Aorta (tissue), 5 donors: ENCODE measurements around the gene MARVELD1. TPM values are rescaled to one million over a fixed set of nuclear protein-coding genes. Genes with fewer than 3 reads are reported as not detected.

Experiments used
- ATAC-seq: fragments of 200-7000 bp; cut with Tn5 transposase; one replicate; pipeline ENCODE4 v1.9.1; 2022; ENCODE audit warnings: moderate library complexity; ENCODE audit not compliant: low FRiP score
- DNase-seq, 2 donors: peaks; one replicate each; pipeline ENCODE4 v3.0.0-alpha.2; 2020
- H3K27ac ChIP-seq, 2 donors: one replicate each; pipeline ENCODE4 v1.5.1; 2013; ENCODE audit warnings: low read length in 2 of 2, mild to moderate bottlenecking in 2 of 2, moderate library complexity in 2 of 2, control low read depth in 1 of 2, inconsistent platforms in 1 of 2, low read depth in 1 of 2
- H3K27me3 ChIP-seq, 2 donors: one replicate each; pipeline ENCODE4 v1.6.1; 2013; ENCODE audit warnings: control low read depth in 1 of 2, low read length in 1 of 2, mild to moderate bottlenecking in 1 of 2, moderate library complexity in 1 of 2; ENCODE audit not compliant: insufficient read depth in 2 of 2, control insufficient read depth in 1 of 2
- H3K36me3 ChIP-seq, 2 donors: one replicate each; pipeline ENCODE4 v1.6.1; 2013; ENCODE audit warnings: control low read depth in 1 of 2, low read length in 1 of 2, mild to moderate bottlenecking in 1 of 2; ENCODE audit not compliant: insufficient read depth in 2 of 2, control insufficient read depth in 1 of 2
- H3K4me1 ChIP-seq, 2 donors: one replicate each; pipeline ENCODE4 v1.6.1; 2013; ENCODE audit warnings: low read length in 2 of 2, control low read depth in 1 of 2, mild to moderate bottlenecking in 1 of 2, moderate library complexity in 1 of 2; ENCODE audit not compliant: insufficient read depth in 2 of 2, control insufficient read depth in 1 of 2
- H3K4me3 ChIP-seq, 2 donors: one replicate each; pipeline ENCODE4 v1.5.1; 2013; ENCODE audit warnings: low read length in 2 of 2, control low read depth in 1 of 2, mild to moderate bottlenecking in 1 of 2
- H3K9me3 ChIP-seq: one replicate; pipeline ENCODE4 v1.6.1; 2013; ENCODE audit warnings: mild to moderate bottlenecking, low read length; ENCODE audit not compliant: control insufficient read depth
- WGBS, 2 donors: extraction: QIAGEN DNeasy Blood & Tissue Kit; methylation state at CpG; one replicate each; pipeline ENCODE4 v1.1.7; 2013; 5-methylcytosine and 5-hydroxymethylcytosine counted together
- intact Hi-C, 2 donors: fragments of 100-400 bp; cut with DNase I; formaldehyde crosslinking; loops; one replicate each; pipeline versions ENCODE4 v1.14.2 to v1.15.0; 2022
- polyA plus RNA-seq, 2 donors: library from polyadenylated mRNA; stranded (reverse); fragments of 200-250 nt; gene quantifications; one replicate each; pipeline ENCODE4 v1.2.3, GENCODE V29; 2013
- total RNA-seq, 2 donors: library from RNA; stranded (reverse); fragmentation: NEBNext Ultra II Directional; extraction: Animal tissue kit (Norgen Biotek cat#: 25700); gene quantifications; one replicate each; pipeline ENCODE4 v1.2.1, GENCODE V29; 2021
- donor health status: healthy with polysubstance abuse.
- donor health status: Bipolar disorder and iron deficiency.
- donor health status: DM: no; HTN: no; CAD: no.
- donor health status: DM: no; HTN: no; CAD: no.
- donor health status: DM: yes; HTN: yes; CAD: no.

Gene MARVELD1
- total and polyA plus RNA-seq, 4 donors: 48.1 to 92.4 (median 86.6) TPM

- H3K4me3 ChIP-seq: no peak overlapping the region
- H3K9me3 ChIP-seq: no peaks in the 10 kb centered on the region
- peaks cover 0 to 2% of the 10 kb centered on the region in 2 donors for H3K36me3 ChIP-seq
- peak in 1 of 2 donors; percentile 61 for DNase-seq
- H3K27me3 ChIP-seq: no peaks in the 10 kb centered on the region
- WGBS, 2 donors: 80 to 82% methylated on average over 7 of the region's 7 CpGs
- intact Hi-C loops: no loop called here
- peak overlapping the region in 1 of 2 donors; percentile 3 for H3K27ac ChIP-seq
- no peaks in the 10 kb centered on the region for H3K4me1 ChIP-seq
- no peak for ATAC-seq
Observed at GRCh38 chr10:97717627-97718026, 4.1 kb downstream of the MARVELD1 start.

- intact Hi-C loops: no loop called here
- H3K27me3 ChIP-seq: no peaks in the 10 kb centered on the region
- H3K9me3 ChIP-seq: no peaks in the 10 kb centered on the region
- no peak overlapping the region for H3K4me3 ChIP-seq
- H3K4me1 ChIP-seq: no peaks in the 10 kb centered on the region
- peaks cover 0 to 2% of the 10 kb centered on the region in 2 donors for H3K36me3 ChIP-seq
- peak overlapping the region in 1 of 2 donors; percentile 3 for H3K27ac ChIP-seq
- ATAC-seq (no peak), DNase-seq (no peak)
- WGBS, 2 donors: 31 to 34% methylated on average over 6 of the region's 6 CpGs
Observed at GRCh38 chr10:97718178-97718577, 4.6 kb downstream of the MARVELD1 start.

- Histone ChIP-seq H3K27ac (peak overlapping the region in 1 of 2 donors; percentile 3), H3K9me3 (no peaks in the 10 kb centered on the region), H3K27me3 (no peaks in the 10 kb centered on the region), H3K4me3 (no peak overlapping the region), H3K36me3 (peaks cover 0 to 2% of the 10 kb centered on the region in 2 donors), H3K4me1 (no peaks in the 10 kb centered on the region)
- WGBS, 2 donors: 25 to 28% methylated on average over 8 of the region's 8 CpGs
- ATAC-seq: no peak
- intact Hi-C loops: no loop called here
- peak in 1 of 2 donors; percentile 76 for DNase-seq
Observed at GRCh38 chr10:97718659-97719142, 5.2 kb downstream of the MARVELD1 start.

DNA sequence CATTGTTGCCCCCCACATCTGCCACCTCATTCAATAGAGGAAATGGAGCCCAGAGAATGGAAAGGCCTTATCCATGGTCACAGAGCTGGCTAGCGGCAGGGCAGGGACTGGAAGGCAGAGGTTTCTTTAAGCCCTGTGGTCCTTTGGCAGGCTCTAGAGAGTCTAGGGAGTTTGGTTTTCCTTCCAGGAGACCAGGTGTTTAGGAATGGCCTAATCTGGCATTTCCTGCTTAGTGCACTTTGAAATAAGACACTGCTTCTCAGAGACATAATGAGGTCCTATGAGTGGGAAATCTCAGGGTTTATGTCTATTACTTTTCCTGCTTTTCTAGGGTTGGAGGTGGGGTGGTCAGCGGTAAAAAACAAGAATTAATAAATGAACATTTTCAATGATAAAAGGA lies 6.1 kb downstream of the MARVELD1 start:
- H3K27ac ChIP-seq: peak overlapping the region in 1 of 2 donors; percentile 5
- no peaks in the 10 kb centered on the region for H3K27me3 ChIP-seq
- H3K4me1 ChIP-seq: no peaks in the 10 kb centered on the region
- DNase-seq (no peak), ATAC-seq (no peak)
- intact Hi-C loops: no loop called here
- WGBS, 2 donors: 93% methylated on average over 2 of the region's 2 CpGs
- no peaks in the 10 kb centered on the region for H3K9me3 ChIP-seq
- no peak overlapping the region for H3K4me3 ChIP-seq
- peaks cover 0 to 2% of the 10 kb centered on the region in 2 donors for H3K36me3 ChIP-seq

DNA sequence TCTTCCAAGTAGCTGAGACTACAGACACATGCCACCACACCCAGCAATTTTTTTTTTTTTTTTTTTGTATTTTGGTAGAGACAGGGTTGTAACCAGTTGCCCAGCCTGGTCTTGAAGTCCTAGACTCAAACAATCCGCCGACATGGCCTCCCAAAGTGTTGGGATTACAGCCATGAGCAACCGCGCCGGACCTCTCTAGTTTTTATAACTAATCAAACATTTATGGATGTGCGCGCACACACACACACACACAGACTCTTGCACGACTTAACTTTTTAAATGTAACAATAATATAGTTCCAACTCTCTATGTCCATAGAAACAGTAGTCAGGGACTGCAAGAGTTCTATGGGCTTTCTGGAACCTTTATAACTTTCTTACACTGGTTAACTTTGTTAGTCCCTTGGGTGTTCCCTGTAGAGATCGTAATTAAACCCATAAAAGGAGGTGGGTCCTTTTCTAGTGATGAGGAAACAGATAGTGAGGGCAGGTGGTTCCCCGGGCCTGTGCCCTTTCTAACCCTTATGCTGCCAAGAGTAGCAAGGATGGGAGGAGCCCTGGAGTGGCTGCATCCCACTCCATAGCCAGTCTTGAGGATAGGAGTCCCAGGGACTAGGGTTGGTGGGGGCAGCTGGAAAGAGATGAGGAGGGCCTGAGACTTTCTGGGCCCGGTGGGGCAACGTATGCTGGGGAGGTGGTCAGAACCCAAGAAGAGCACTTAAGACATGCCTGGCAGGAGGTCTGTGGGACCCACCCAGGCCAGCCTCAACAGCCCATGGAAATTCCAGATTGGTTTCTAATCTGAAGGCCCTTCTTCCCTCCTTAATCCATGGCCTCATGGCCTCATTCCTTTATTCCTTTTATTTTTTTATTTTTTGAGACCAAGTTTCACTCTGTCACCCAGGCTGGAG lies 8.6 kb downstream of the MARVELD1 start:
- H3K4me3 ChIP-seq: no peak overlapping the region
- H3K36me3 ChIP-seq: peaks cover 0 to 2% of the 10 kb centered on the region in 2 donors
- intact Hi-C loops: no loop called here
- peaks cover 0 to 6% of the 10 kb centered on the region in 2 donors for H3K4me1 ChIP-seq
- H3K27me3 ChIP-seq: no peaks in the 10 kb centered on the region
- DNase-seq (peak in 1 of 2 donors; percentile 47), ATAC-seq (no peak)
- no peak overlapping the region for H3K27ac ChIP-seq
- H3K9me3 ChIP-seq: no peaks in the 10 kb centered on the region
- whole genome bisulfite sequencing, 2 donors: 73 to 78% methylated on average over 12 of the region's 12 CpGs

DNA sequence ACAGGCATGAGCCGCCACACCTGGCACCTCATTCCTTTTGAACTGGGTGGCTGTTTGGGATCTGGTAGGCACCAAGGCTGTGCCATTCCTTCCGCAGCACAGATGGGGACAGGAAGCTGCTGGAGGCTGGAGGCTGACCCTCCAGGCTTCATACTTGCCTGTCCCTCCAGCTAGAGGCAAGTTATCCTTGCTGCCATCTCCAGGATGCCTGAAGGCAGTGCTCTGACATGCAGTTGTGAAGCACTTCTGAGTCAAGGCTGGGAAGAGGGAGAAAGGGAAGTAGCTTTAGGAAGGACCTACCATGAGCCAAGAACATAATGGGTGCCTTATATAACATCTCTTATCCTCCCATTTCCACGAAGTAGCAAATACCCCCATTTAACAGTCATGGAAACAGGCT lies 9.5 kb downstream of the MARVELD1 start:
- no peak overlapping the region for H3K27ac ChIP-seq
- DNase-seq: peak in 1 of 2 donors; percentile 61
- H3K9me3 ChIP-seq: no peaks in the 10 kb centered on the region
- no peaks in the 10 kb centered on the region for H3K36me3 ChIP-seq
- H3K4me3 ChIP-seq: no peak overlapping the region
- no peaks in the 10 kb centered on the region for H3K27me3 ChIP-seq
- WGBS, 2 donors: 89 to 93% methylated on average over 3 of the region's 3 CpGs
- peaks cover 0 to 6% of the 10 kb centered on the region in 2 donors for H3K4me1 ChIP-seq
- intact Hi-C loops: no loop called here
- no peak for ATAC-seq

DNA sequence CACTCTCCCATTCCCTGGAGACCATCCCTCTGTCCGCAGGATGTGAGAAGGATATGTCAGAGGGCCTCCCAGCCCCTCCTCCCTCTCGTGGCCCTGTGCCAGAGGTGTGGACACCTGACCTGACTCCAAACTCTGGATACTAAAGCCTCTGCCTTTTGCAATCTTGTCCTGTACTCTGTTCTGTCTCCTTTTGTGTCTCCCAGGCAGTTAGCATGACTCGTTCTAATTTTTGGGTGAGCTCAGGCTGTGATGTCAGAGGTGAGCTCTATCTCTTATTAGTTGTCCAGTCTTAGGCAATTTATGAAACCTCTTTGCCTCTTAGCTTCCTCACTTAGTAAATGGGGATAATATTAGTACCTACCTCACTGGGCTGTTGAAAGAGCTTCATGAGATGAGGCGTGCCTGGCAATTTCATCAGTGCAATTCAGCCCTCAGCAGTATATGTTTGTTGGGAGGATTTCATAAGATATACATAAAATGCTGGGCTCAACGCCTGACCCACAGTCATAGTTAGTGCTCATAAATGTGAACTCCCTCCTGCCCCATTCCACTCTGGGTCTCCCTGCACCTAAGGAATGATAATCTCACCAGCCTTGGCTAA lies 10.9 kb downstream of the MARVELD1 start:
- DNase-seq (peak in 1 of 2 donors; percentile 79), ATAC-seq (no peak)
- Histone ChIP-seq H3K36me3 (no peaks in the 10 kb centered on the region), H3K27ac (no peak overlapping the region), H3K4me3 (no peak overlapping the region), H3K27me3 (no peaks in the 10 kb centered on the region), H3K9me3 (no peaks in the 10 kb centered on the region), H3K4me1 (peaks cover 0 to 6% of the 10 kb centered on the region in 2 donors)
- WGBS, 2 donors: 65 to 70% methylated on average over 5 of the region's 5 CpGs
- intact Hi-C loops: no loop called here

DNA sequence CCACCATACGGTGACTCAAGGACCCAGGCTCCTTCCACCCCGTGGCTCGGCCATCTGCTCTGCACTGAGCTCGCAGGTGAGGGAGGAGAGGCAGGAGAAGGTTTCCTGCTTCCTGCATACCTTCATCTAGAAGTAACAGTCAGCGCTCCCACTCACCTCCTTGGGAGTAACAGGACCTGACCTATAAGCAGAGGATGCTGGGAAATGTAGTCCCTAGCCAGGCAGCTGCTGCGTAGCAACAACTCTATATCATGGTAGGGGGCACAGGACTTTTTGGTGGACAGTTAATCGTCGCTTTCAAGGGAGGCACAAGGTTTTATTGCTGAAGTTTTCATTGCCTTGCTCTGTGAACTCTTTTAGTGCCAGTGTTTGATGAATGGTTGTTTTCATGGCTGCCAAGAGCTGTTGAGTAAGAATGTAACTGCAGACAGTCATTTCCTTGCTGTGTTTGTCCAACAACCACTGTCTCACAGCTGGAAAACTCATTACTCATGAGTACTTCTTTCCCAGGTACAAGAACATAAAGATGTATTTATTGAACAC lies 13.2 kb downstream of the MARVELD1 start:
- intact Hi-C loops: no loop called here
- H3K9me3 ChIP-seq: no peaks in the 10 kb centered on the region
- H3K36me3 ChIP-seq: no peaks in the 10 kb centered on the region
- 32 to 37% methylated on average over 8 of the region's 8 CpGs for WGBS, 2 donors
- peak overlapping the region; percentile 22 to 97 for H3K27ac ChIP-seq
- peak; percentile 58 for ATAC-seq
- H3K4me3 ChIP-seq: no peak overlapping the region
- no peaks in the 10 kb centered on the region for H3K27me3 ChIP-seq
- H3K4me1 ChIP-seq: peaks cover 0 to 6% of the 10 kb centered on the region in 2 donors
- peak in 1 of 2 donors; percentile 62 for DNase-seq
